HCT116 (cell line): ENCODE measurements around the gene SYTL5. TPM values are rescaled to one million over a fixed set of nuclear protein-coding genes. Genes with fewer than 3 reads are reported as not detected.

ENCODE experiments used
- ATAC-seq: fragments of 200-7000 bp; cut with Tn5 transposase; 2 replicates; pipeline ENCODE4 v1.9.1; 2020; ENCODE audit warnings: mild to moderate bottlenecking, moderate library complexity
- BruUV-seq: library from RNA; stranded (reverse); fragments of 400-500 nt; replicated peaks from 2 replicates; lab custom pipeline; 2021; lab: Mats Ljungman, UMichigan
- CTCF ChIA-PET: fragments of 300-600 bp; sonication (Branson Sonifier 250); formaldehyde crosslinking; loops from one replicate; lab custom pipeline; 2021; ENCODE audit warnings: antibody characterized with exemption; lab: Charles Lee
- POLR2A ChIA-PET: fragments of 300-600, 350-600 bp; sonication (Branson Sonifier 250); formaldehyde crosslinking; loops from one replicate; lab custom pipeline; 2021; ENCODE audit warnings: antibody characterized with exemption; lab: Charles Lee
- RAD21 ChIA-PET, 2 experiments: fragments of 300-600 bp; sonication (Branson Sonifier 250); formaldehyde crosslinking; loops; one replicate each; lab custom pipeline; 2023; ENCODE audit warnings: low total read pairs in 2 of 2; ENCODE audit not compliant: uncharacterized antibody in 2 of 2, unreplicated experiment in 2 of 2, low non-redundant PET in 1 of 2; lab: Charles Lee
- DNase-seq: peaks from one replicate; pipeline ENCODE4 v3.0.0-alpha.2; 2010; ENCODE audit warnings: low read depth, low spot score
- H2AFZ ChIP-seq: fragments of 200-600 bp; shearing (Covaris generic), sonication (generic); 2 replicates; pipeline ENCODE4 v1.6.1; 2017; ENCODE audit warnings: low read depth, mixed run types, mixed read lengths, antibody characterized with exemption, low read length; ENCODE audit not compliant: poor library complexity, severe bottlenecking
- H3K27ac ChIP-seq: 2 replicates; pipeline ENCODE4 v1.5.1; 2012; ENCODE audit warnings: low read depth, low read length
- H3K27me3 ChIP-seq: fragments of 200-600 bp; sonication (generic); 2 replicates; pipeline ENCODE4 v1.6.1; 2016; ENCODE audit warnings: mixed run types, low read length, mixed read lengths; ENCODE audit not compliant: insufficient read depth
- H3K36me3 ChIP-seq, 2 experiments: fragments of 200-500 bp in 1 of 2; fragments of 200-600 bp in 1 of 2; sonication (Bioruptor generic) in 1 of 2; sonication (generic) in 1 of 2; 2 replicates each; pipeline versions ENCODE4 v1.5.1 to v1.6.1; 2014 to 2016; ENCODE audit warnings: low read length in 2 of 2, inconsistent platforms in 1 of 2, mixed read lengths in 1 of 2, mixed run types in 1 of 2; ENCODE audit not compliant: insufficient read depth in 2 of 2, control insufficient read depth in 1 of 2
- H3K4me1 ChIP-seq, 2 experiments: fragments of 200-600 bp in 1 of 2; sonication (generic) in 1 of 2; 2 replicates each; pipeline versions ENCODE4 v1.5.1 to v1.6.1; 2012 to 2017; ENCODE audit warnings: low read length in 2 of 2, inconsistent platforms in 1 of 2, mild to moderate bottlenecking in 1 of 2, mixed read lengths in 1 of 2, mixed run types in 1 of 2, moderate library complexity in 1 of 2; ENCODE audit not compliant: insufficient read depth in 2 of 2, control insufficient read depth in 1 of 2
- H3K4me2 ChIP-seq: fragments of 200-600 bp; sonication (generic); 2 replicates; pipeline ENCODE4 v1.6.1; 2017; ENCODE audit warnings: mixed run types, low read length, mixed read lengths
- H3K4me3 ChIP-seq, 2 experiments: fragments of 200-600 bp in 1 of 2; sonication (generic) in 1 of 2; replicated peaks in 1 of 2; 2 replicates each; pipeline ENCODE4 v1.5.1; 2011 to 2016; ENCODE audit warnings: low read length in 2 of 2, control low read depth in 1 of 2, low read depth in 1 of 2, mild to moderate bottlenecking in 1 of 2, mixed read lengths in 1 of 2, mixed run types in 1 of 2
- H3K79me2 ChIP-seq: fragments of 200-600 bp; sonication (generic); 2 replicates; pipeline ENCODE4 v1.6.1; 2017; ENCODE audit warnings: mild to moderate bottlenecking, mixed run types, low read length, moderate library complexity, mixed read lengths; ENCODE audit not compliant: insufficient read depth
- H3K9ac ChIP-seq: fragments of 200-600 bp; sonication (generic); 2 replicates; pipeline ENCODE4 v1.6.1; 2016; ENCODE audit warnings: low read length, mixed read lengths
- H3K9me2 ChIP-seq: fragments of 200-600 bp; sonication (generic), shearing (Covaris generic); 2 replicates; pipeline ENCODE4 v1.6.1; 2017; ENCODE audit warnings: mixed run types, mild to moderate bottlenecking, moderate library complexity; ENCODE audit not compliant: insufficient read depth
- H3K9me3 ChIP-seq, 2 experiments: fragments of 200-500 bp in 1 of 2; fragments of 200-600 bp in 1 of 2; sonication (Bioruptor generic) in 1 of 2; sonication (generic) in 1 of 2; 2 replicates each; pipeline ENCODE4 v1.6.1; 2014 to 2017; ENCODE audit warnings: low read length in 2 of 2, mixed read lengths in 2 of 2, inconsistent platforms in 1 of 2, low read depth in 1 of 2, mild to moderate bottlenecking in 1 of 2, mixed run types in 1 of 2, moderate library complexity in 1 of 2; ENCODE audit not compliant: control insufficient read depth in 1 of 2, insufficient read depth in 1 of 2
- H4K20me1 ChIP-seq: fragments of 200-600 bp; sonication (generic), shearing (Covaris generic); 2 replicates; pipeline ENCODE4 v1.6.1; 2017; ENCODE audit warnings: mixed run types, mild to moderate bottlenecking, moderate library complexity; ENCODE audit not compliant: insufficient read depth
- EZH2 ChIP-seq: fragments of 200-600 bp; sonication (generic); IDR thresholded peaks from 2 replicates; pipeline ENCODE4 v1.6.1; 2017; ENCODE audit warnings: antibody characterized with exemption, mixed run types
- EZH2phosphoT487 ChIP-seq: fragments of 200-600 bp; IDR thresholded peaks from 2 replicates; pipeline ENCODE4 v1.6.1; 2018; ENCODE audit warnings: antibody characterized with exemption, borderline replicate concordance
- RAD21 ChIP-seq: IDR thresholded peaks from 2 replicates; pipeline ENCODE4 v1.6.1; 2012; ENCODE audit warnings: low read depth, mild to moderate bottlenecking
- ZFX ChIP-seq: fragments of 450-650 bp; IDR thresholded peaks from 2 replicates; pipeline ENCODE4 v1.6.1; 2017
- intact Hi-C: fragments of 100-400 bp; cut with micrococcal nuclease; formaldehyde crosslinking; loops from 2 replicates; pipeline ENCODE4 v1.10.0; 2022
- total RNA-seq: library from RNA; stranded (reverse); gene quantifications from one replicate; pipeline ENCODE4 v1.2.1, GENCODE V29; 2021; ENCODE audit not compliant: unreplicated experiment
- TF ChIP-seq, protein P1 (sequence below), 3 experiments: fragments of 200-600 bp in 1 of 3; sonication (generic) in 1 of 3; IDR thresholded peaks in 2 of 3; conservative IDR thresholded peaks in 1 of 3; 2 replicates each; pipeline ENCODE4 v1.5.1; 2012 to 2017; ENCODE audit warnings: low read depth in 2 of 3, low read length in 2 of 3, antibody characterized with exemption in 1 of 3, borderline replicate concordance in 1 of 3, control low read depth in 1 of 3, mild to moderate bottlenecking in 1 of 3, mixed read lengths in 1 of 3, mixed run types in 1 of 3, moderate library complexity in 1 of 3; ENCODE audit not compliant: insufficient read depth in 1 of 3

Gene SYTL5
- total RNA-seq, 1 experiment from 2014 or later, result 0.20 TPM

GRCh38 chrX:38166478-38167083 is 160.2 kb downstream of the SYTL5 start:
- no peak overlapping the region for H3K4me3 ChIP-seq
- H3K27me3 ChIP-seq, result no peaks in the 10 kb centered on the region
- no peaks in the 10 kb centered on the region for H3K79me2 ChIP-seq
- ATAC-seq (no peak), DNase-seq (peak; percentile 3)
- no peak overlapping the region for H3K4me2 ChIP-seq
- no peaks in the 10 kb centered on the region for H4K20me1 ChIP-seq
- H3K27ac ChIP-seq, result no peak overlapping the region
- H3K4me1 ChIP-seq, result no peaks in the 10 kb centered on the region
- H3K9ac ChIP-seq, result no peak overlapping the region
- H3K9me3 ChIP-seq, result no peaks in the 10 kb centered on the region
- TF ChIP-seq EZH2phosphoT487 (no peak), RAD21 (peak; percentile 65)
- TF ChIP-seq, protein P1, sequence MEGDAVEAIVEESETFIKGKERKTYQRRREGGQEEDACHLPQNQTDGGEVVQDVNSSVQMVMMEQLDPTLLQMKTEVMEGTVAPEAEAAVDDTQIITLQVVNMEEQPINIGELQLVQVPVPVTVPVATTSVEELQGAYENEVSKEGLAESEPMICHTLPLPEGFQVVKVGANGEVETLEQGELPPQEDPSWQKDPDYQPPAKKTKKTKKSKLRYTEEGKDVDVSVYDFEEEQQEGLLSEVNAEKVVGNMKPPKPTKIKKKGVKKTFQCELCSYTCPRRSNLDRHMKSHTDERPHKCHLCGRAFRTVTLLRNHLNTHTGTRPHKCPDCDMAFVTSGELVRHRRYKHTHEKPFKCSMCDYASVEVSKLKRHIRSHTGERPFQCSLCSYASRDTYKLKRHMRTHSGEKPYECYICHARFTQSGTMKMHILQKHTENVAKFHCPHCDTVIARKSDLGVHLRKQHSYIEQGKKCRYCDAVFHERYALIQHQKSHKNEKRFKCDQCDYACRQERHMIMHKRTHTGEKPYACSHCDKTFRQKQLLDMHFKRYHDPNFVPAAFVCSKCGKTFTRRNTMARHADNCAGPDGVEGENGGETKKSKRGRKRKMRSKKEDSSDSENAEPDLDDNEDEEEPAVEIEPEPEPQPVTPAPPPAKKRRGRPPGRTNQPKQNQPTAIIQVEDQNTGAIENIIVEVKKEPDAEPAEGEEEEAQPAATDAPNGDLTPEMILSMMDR (IDR thresholded peaks at IDR 0.05 in 2 of 3, conservative IDR thresholded peaks at IDR 0.05 in 1 of 3; ENCODE audit: borderline replicate concordance in 1 of 3, insufficient read depth in 1 of 3, low read depth in 2 of 3, low read length in 2 of 3), result peak; percentile 31 to 63 (median 33); a peak in 4 of 6 replicates
- ChIA-PET POLR2A (no interaction called here), CTCF (interaction anchor here (0.7 to 1.6 kb wide), 7 partner anchors 32 to 656 kb away, joined by 3 to 18 read pairs (median 3); no protein-coding TSS in a partner anchor), RAD21 (interaction anchor here in 1 of 2 experiments (0.7 kb wide), 1 partner anchor 332 kb away, joined by 3 read pairs; no protein-coding TSS in a partner anchor)
- no peaks in the 10 kb centered on the region for H3K9me2 ChIP-seq
- intact Hi-C loops, result loop anchor here (1.0 kb wide), 1 partner anchor 240 kb away; no protein-coding TSS in a partner anchor
- BruUV-seq, result no TSS peak
- no peak overlapping the region for H2AFZ ChIP-seq
- no peaks in the 10 kb centered on the region for H3K36me3 ChIP-seq

DNA sequence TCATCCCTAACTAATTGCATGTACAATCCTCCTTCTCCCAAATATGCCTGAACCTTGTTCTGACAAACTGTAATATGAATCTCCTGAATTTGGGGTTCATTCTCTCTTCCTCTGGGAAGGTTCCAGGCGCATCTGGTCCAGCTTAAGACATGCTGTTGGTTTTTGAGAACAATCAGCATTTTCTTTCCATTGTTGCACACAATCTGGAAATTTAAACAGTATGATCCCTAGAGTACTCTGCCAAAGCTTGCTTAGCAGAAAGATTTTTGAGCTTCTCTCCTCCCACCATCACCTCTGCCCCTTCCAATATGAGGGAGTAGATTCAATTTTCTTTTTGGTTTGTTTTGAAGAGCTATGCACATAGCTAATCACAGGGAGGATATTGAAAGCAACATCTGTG is 164.2 kb downstream of the SYTL5 start:
- CTCF ChIA-PET, result no interaction called here
- RAD21 ChIA-PET, result no interaction called here

More for the DNA sequence above, 164.2 kb downstream of the SYTL5 start:
- Histone ChIP-seq H3K4me2 (no peak overlapping the region), H3K9me2 (no peaks in the 10 kb centered on the region), H3K9ac (no peak overlapping the region), H3K4me3 (no peak overlapping the region), H3K79me2 (no peaks in the 10 kb centered on the region), H3K27me3 (no peaks in the 10 kb centered on the region), H3K27ac (no peak overlapping the region), H2AFZ (no peak overlapping the region), H3K9me3 (no peaks in the 10 kb centered on the region), H3K36me3 (no peaks in the 10 kb centered on the region), H3K4me1 (no peaks in the 10 kb centered on the region), H4K20me1 (no peaks in the 10 kb centered on the region)
- no peak for DNase-seq
- TF ChIP-seq EZH2 (no peak), ZFX (no peak)
- BruUV-seq, result no TSS peak
- POLR2A ChIA-PET, result no interaction called here
- no peak for ATAC-seq
- intact Hi-C loops, result no loop called here
